Loucy (cell line): ENCODE data around the gene CDC34.
A peak's percentile ranks its signal among the peaks of the same experiment; 100 is the strongest.

Experiments used
- H2AFZ ChIP-seq: fragments of 200-600 bp; sonication (generic); 2 replicates; pipeline ENCODE4 v1.6.0; 2016; ENCODE audit warnings: antibody characterized with exemption, mild to moderate bottlenecking, low read length, moderate library complexity
- H3F3A ChIP-seq: fragments of 200-600 bp; 2 replicates; pipeline ENCODE4 v1.6.0; 2016; ENCODE audit warnings: antibody characterized with exemption, low read depth, mild to moderate bottlenecking
- H3K27me3 ChIP-seq: fragments of 200-600 bp; sonication (generic); 2 replicates; pipeline ENCODE4 v1.6.1; 2014; ENCODE audit warnings: low read length, mild to moderate bottlenecking; ENCODE audit not compliant: insufficient read depth, poor library complexity, severe bottlenecking
- H3K36me3 ChIP-seq: fragments of 200-600 bp; sonication (generic); 2 replicates; pipeline ENCODE4 v1.6.1; 2016; ENCODE audit warnings: low read length; ENCODE audit not compliant: insufficient read depth
- H3K4me1 ChIP-seq: fragments of 200-600 bp; sonication (generic); 2 replicates; pipeline ENCODE4 v1.5.1; 2014; ENCODE audit warnings: low read length, mild to moderate bottlenecking; ENCODE audit not compliant: insufficient read depth, poor library complexity, severe bottlenecking
- H3K4me2 ChIP-seq: fragments of 200-600 bp; sonication (generic); 2 replicates; pipeline ENCODE4 v1.6.0; 2014; ENCODE audit warnings: antibody characterized with exemption, low read length, low read depth, mild to moderate bottlenecking; ENCODE audit not compliant: poor library complexity, severe bottlenecking
- H3K4me3 ChIP-seq: fragments of 200-600 bp; sonication (generic); 2 replicates; pipeline ENCODE4 v1.5.1; 2014; ENCODE audit warnings: low read length, mild to moderate bottlenecking, mixed read lengths; ENCODE audit not compliant: poor library complexity, severe bottlenecking
- H3K79me2 ChIP-seq: fragments of 200-600 bp; sonication (generic); 2 replicates; pipeline ENCODE4 v1.6.1; 2014; ENCODE audit warnings: low read length; ENCODE audit not compliant: insufficient read depth
- H3K9ac ChIP-seq: fragments of 200-600 bp; sonication (generic); 2 replicates; pipeline ENCODE4 v1.6.0; 2014; ENCODE audit warnings: mild to moderate bottlenecking, low read depth, low read length, moderate library complexity; ENCODE audit not compliant: poor library complexity, severe bottlenecking
- H3K9me2 ChIP-seq: fragments of 200-600 bp; sonication (generic); replicated peaks from 2 replicates; pipeline ENCODE4 v1.6.1; 2016; ENCODE audit warnings: low read depth, low read length, mixed read lengths
- H3K9me3 ChIP-seq: fragments of 200-600 bp; sonication (generic); 2 replicates; pipeline ENCODE4 v1.6.1; 2014; ENCODE audit warnings: mild to moderate bottlenecking, antibody characterized with exemption, low read length, low read depth; ENCODE audit not compliant: insufficient read depth
- H4K20me1 ChIP-seq: fragments of 200-600 bp; sonication (generic); 2 replicates; pipeline ENCODE4 v1.6.0; 2014; ENCODE audit warnings: antibody characterized with exemption, low read length, mild to moderate bottlenecking; ENCODE audit not compliant: insufficient read depth, poor library complexity, severe bottlenecking
- EZH2phosphoT487 ChIP-seq: fragments of 200-600 bp; IDR thresholded peaks from 2 replicates; pipeline ENCODE4 v1.6.1; 2018; ENCODE audit warnings: antibody characterized with exemption, mild to moderate bottlenecking, moderate library complexity, borderline replicate concordance
- TF ChIP-seq, protein P1 (sequence below): fragments of 200-600 bp; sonication (generic); conservative IDR thresholded peaks from 2 replicates; pipeline ENCODE4 v1.5.1; 2014; ENCODE audit warnings: mild to moderate bottlenecking, antibody characterized with exemption, low read length

Gene CDC34

DNA sequence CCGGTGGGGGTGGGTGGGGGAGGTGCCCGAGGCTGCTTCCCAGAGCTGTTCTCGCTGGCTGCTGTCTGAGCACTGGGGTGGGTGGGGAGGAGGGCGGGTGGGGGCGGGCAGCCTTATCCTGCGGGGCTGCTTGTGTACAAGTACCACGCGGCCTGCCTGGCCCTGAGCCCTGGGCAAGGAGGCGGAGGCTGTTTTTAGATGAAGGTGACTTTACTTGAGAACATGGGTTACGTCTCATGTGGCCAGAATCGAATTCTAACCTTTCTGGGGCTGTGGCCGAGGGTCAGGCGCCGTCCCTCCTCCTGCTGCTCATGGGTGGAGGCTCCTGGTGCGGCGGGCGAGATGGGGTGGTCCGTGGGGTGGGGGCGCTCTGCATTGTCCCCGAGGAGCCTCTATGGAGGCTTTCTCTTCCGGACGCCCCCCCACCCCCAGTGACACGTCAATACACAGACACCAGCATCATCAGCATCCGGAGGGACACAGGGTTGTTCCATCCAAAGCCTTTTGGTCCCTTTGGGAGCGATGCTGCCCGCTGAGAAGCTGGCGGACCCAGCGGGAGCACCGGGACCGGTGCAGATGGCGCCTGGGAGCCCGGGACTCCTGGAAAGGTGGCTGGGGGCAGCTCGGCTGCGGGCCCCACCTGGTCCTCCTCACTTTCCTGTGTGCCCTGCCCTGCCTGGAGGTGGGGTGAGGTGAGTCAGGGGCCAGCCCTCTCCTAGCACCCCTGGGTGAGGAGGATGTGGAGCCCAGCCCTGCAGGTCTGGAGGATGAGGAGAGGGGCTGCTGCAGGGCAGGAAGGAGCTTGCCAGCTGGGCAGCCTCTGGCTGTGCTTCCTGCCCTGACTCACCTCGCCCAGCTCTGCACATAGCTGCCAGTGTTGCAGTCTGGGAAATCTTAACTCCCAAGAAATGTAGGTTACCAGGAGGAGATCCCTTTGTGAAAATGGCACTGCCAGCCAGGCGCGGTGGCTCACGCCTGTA, 44.3 kb downstream of the CDC34 start:
- H3K9ac ChIP-seq = peak overlapping the region; percentile 100

DNA sequence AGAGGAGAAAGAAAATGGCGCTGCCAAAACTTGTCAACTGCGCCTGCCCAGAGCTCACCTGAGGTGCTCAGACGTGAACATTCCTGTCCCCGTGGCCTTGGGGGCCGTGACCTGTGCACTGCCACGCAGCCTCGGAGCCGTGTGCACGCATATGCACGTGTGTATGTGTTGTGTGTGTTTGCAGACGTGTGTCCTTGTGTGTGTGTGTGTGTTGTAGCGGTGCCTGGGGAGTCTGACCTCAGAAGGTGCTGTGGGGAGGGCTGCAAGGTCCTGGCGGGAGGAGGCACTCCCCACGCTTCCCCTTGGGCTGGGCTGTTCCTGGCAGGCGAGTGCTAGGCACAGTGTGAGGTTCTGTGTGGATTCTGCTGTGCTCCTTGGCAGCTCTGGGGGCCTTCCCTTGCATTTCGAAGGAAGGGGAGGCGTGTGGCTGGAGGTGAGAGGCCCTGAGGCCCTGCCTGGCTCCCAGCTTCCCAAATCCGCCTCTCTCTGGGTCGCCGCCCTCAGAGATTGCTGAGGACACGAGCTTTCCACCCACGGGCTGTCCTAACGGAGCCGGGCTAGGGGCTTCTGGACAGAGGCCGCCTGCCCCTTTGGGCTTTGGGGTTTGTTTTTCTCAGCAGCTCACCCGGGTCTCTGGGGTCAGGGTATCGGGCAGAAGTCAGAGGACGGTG, 45.3 kb downstream of the CDC34 start:
- Histone ChIP-seq H3K79me2 (peaks cover 82% of the 10 kb centered on the region), H3K27me3 (peaks cover 6% of the 10 kb centered on the region), H3K4me1 (peaks cover 18% of the 10 kb centered on the region), H3K4me2 (peak overlapping the region; percentile 81), H4K20me1 (peaks cover 73% of the 10 kb centered on the region), H3K36me3 (peaks cover 24% of the 10 kb centered on the region; the same call in 1 of the 2 replicates), H3K4me3 (peak overlapping the region; percentile 99), H3K9me3 (no peaks in the 10 kb centered on the region), H3K9me2 (no peaks in the 10 kb centered on the region), H3K9ac (no peak overlapping the region), H2AFZ (no peak overlapping the region), H3F3A (peaks cover 2% of the 10 kb centered on the region)
- TF ChIP-seq EZH2phosphoT487 = no peak
- TF ChIP-seq, protein P1, sequence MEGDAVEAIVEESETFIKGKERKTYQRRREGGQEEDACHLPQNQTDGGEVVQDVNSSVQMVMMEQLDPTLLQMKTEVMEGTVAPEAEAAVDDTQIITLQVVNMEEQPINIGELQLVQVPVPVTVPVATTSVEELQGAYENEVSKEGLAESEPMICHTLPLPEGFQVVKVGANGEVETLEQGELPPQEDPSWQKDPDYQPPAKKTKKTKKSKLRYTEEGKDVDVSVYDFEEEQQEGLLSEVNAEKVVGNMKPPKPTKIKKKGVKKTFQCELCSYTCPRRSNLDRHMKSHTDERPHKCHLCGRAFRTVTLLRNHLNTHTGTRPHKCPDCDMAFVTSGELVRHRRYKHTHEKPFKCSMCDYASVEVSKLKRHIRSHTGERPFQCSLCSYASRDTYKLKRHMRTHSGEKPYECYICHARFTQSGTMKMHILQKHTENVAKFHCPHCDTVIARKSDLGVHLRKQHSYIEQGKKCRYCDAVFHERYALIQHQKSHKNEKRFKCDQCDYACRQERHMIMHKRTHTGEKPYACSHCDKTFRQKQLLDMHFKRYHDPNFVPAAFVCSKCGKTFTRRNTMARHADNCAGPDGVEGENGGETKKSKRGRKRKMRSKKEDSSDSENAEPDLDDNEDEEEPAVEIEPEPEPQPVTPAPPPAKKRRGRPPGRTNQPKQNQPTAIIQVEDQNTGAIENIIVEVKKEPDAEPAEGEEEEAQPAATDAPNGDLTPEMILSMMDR = no peak

More for the DNA sequence above, 44.3 kb downstream of the CDC34 start:
- Histone ChIP-seq H3K4me3 (peak overlapping the region; percentile 99), H3K9me2 (no peaks in the 10 kb centered on the region), H3K27me3 (peaks cover 6% of the 10 kb centered on the region), H3K9me3 (no peaks in the 10 kb centered on the region), H4K20me1 (peaks cover 70% of the 10 kb centered on the region), H3K79me2 (peaks cover 82% of the 10 kb centered on the region), H3K36me3 (peaks cover 17% of the 10 kb centered on the region; the same call in 1 of the 2 replicates), H3K4me1 (peaks cover 27% of the 10 kb centered on the region), H2AFZ (no peak overlapping the region), H3F3A (peaks cover 11% of the 10 kb centered on the region), H3K4me2 (peak overlapping the region; percentile 81)
- TF ChIP-seq EZH2phosphoT487 = no peak
- TF ChIP-seq, protein P1 = no peak

DNA sequence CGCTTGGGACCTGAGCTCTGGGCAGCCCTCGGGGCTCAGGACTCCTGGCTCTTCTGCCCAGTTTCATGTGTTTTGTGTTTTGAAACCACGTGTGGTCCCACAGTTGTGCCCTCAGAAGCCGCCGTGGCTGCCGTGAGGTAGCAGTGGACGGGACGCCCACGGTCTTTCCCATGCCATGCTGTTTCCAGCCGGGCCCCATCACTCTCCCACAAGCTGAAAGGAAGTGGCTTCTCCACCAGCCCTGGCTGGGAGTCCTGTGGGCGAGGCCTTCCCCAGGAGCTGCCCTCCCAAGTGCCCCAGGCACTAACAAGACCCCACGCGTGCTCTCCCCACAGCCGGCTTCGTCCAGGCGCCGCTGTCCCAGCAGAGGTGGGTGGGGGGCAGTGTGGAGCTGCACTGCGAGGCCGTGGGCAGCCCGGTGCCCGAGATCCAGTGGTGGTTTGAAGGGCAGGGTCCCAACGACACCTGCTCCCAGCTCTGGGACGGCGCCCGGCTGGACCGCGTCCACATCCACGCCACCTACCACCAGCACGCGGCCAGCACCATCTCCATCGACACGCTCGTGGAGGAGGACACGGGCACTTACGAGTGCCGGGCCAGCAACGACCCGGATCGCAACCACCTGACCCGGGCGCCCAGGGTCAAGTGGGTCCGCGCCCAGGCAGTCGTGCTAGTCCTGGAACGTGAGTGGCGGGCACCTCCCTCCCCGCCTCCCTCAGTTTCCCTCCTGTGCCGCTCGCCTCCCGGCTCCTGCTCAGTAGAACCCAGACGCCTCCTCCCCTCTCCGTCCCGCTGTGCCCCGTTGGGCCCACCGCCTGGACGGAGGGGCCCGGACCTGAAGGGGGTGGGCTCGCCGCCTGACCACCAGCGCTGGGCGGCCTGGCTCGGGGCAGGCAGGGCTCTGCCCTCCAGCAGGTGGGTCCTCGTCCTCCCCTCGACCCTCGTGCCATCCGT, 46.2 kb downstream of the CDC34 start:
- H3K79me2 ChIP-seq = peaks cover 78% of the 10 kb centered on the region
- H3F3A ChIP-seq = no peaks in the 10 kb centered on the region
- H3K9me2 ChIP-seq = no peaks in the 10 kb centered on the region
- H3K4me1 ChIP-seq = peaks cover 18% of the 10 kb centered on the region
- peaks cover 4% of the 10 kb centered on the region for H3K27me3 ChIP-seq
- H3K4me3 ChIP-seq = no peak overlapping the region
- no peak overlapping the region for H2AFZ ChIP-seq
- H4K20me1 ChIP-seq = peaks cover 71% of the 10 kb centered on the region
- peak overlapping the region; percentile 81 for H3K4me2 ChIP-seq
- H3K36me3 ChIP-seq = peaks cover 26% of the 10 kb centered on the region; the same call in 1 of the 2 replicates
- no peak overlapping the region for H3K9ac ChIP-seq
- no peak for TF ChIP-seq EZH2phosphoT487
- TF ChIP-seq, protein P1 = no peak
- no peaks in the 10 kb centered on the region for H3K9me3 ChIP-seq
